ENCODE measurements around the gene BMP8A.

Gene BMP8A

DNA sequence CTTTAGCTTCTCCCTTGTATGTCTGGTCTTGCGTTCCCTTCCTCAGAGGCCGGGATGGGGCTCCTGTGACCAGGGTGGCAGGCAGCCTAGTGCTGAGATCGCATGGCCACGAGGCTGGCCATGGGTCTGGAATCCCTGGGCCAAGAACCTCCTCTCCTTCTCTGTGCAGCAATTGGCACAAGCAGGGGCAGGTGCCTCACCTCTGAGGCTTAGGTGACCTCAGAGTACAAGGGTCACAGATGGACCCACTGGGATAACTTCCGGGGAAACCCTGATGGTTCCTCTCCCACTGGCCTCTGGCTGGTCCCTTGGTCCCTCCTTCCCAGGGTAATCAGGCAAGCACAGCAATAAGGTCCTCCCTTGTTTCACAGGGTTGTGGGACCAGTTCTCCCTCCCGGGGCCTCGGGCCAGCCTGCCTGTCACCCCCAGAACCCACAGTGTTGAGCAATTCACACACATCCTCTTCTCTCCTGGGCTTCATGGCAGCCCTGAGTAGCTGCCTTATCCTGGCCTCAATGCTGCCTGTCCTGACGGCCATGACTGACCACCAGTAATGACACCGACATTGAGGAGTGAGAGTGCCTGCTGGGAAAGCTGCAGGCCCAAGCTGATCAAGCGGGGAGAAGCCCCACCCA, 38.6 kb downstream of the BMP8A start:
- no peak for DNase-seq

DNA sequence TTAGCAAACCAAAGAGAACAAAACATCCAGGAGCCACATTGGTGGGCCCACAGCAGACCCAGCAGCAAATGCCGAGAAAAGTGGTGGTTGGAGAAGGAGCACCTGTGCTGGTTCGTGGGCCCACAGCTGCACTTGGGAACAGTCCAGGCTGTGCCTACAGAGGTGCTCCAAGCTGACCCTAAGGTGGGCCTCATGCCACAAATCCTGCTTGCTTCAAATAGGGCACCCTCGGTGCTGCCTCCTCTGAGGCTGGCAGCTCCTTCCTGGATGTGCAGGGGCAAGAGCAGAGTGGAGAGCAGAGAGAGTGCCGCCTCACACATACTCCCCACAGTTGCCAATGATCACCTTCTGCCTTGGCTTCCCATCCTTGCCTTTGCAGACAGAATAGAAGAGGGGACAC, 40.1 kb downstream of the BMP8A start:
- no peak for DNase-seq

DNA sequence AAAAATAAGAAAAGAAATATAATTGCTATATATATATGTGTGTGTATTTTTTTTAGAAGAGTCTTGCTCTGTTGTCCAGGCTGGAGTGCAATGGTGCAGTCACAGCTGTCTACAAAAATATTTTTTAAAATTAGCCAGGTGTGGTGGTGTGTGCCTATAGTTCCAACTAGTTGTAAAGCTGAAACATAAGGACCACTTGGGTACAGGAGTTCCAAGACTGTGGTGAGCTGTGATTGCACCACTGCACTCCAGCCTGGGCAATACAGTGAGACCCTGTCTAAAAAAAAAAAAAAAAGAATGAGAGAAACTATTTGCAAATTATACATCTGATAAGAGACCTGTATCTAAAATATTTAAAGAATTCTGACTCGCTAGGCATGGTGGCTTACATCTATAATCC, 42.0 kb downstream of the BMP8A start:
- no peak for DNase-seq

DNA sequence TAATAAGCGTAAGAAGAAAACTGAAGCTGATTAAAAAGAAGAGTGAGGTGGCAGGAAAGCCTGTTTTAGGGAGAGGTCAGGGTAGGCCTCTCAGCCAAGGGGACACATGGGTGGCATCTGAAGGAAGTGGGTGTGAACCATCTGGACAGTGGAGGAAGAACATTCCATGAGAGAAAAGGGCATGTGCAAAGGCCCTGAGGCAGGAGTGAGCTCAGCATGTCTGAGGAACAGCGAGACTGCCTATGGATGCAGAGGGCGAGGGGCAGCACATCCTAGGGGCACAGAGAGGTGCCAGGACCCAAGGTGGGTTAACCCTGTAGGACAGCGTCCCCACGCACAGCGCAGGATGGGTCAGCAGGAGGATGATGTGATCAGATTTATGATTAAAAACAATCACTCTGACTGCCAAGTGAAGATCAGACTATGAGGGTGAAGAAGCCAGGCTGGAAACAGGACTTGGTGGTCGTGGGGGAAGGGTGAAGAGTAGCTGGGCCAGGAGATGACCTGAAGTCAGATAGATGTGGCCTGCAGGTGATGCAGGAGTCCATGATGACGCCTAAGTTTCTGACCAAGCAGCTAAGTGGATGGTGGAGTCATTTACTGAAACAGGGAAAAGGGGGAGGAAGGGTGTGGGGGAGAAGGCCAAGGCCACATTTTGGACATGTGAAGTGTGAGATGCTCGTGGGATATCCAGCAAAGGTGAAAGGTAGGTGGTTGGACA, 47.3 kb downstream of the BMP8A start:
- no peak for DNase-seq

DNA sequence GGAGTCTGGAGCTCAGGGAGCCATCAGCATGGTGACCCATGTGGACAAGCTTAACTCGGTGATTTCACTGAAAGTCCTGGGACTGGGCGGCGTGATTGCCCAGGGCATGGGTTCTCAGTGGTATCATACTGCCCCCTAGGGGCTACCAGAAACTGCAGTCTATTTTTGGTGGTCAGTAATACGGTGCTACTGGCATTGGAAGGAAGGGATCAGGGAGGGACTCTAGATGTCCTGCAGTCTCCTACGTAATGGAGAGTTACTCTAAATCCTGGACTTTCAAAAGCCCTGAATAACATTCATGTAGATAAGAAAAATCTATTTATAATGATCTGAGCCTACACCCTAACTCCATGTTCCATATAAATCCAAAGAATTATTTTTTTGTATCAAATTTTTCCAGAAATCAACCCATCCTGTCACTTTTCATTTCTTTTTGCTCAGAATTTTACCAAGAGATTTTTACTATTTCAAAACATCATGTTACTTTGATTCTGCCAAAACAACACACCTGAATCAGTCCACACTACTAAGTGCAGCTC, 47.9 kb downstream of the BMP8A start:
- peak; percentile 45 for DNase-seq

DNA sequence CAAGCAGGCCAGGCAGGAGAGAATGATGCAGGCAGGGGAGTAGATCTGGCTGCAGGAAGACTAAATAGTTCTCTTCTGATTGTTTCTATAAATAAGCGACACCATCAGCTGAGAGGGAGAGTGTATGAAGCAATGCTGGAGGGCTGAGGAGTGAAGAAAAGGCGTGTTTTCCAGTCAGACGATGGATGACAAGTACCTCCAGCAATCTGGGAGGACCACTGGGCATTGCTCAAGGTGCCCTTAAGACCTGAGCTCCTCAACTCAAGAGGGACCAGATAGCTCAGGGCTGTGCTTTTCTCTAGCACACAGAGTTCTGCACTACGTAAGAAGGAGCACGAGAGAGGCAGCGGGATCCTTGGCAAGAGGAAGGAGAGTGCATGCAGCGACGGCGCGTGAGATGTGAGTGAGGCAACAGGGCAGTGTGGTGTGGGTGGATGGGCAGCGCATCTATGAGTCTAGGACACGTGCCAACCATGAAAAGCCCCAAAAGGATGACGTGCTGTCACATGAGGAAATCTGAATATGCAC, 49.1 kb downstream of the BMP8A start:
- no peak for DNase-seq

DNA sequence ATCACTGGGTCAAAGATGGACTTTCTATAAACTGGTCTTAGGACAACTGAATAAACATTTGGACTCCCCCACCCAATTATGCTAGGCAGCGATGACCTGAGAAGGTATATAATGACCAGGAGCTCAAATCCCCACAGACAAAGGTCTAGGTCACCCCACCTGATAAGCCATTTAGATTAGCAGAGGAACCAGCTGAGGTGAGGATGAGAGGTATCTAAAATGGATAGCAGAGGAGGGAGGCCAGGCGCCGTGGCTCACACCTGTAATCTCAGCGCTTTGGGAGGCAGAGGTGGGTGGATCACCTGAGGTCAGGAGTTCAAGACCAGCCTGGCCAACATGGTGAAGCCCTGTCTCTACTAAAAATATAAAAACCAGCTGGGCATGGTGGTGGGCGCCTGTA, 51.5 kb downstream of the BMP8A start:
- DNase-seq = no peak

DNA sequence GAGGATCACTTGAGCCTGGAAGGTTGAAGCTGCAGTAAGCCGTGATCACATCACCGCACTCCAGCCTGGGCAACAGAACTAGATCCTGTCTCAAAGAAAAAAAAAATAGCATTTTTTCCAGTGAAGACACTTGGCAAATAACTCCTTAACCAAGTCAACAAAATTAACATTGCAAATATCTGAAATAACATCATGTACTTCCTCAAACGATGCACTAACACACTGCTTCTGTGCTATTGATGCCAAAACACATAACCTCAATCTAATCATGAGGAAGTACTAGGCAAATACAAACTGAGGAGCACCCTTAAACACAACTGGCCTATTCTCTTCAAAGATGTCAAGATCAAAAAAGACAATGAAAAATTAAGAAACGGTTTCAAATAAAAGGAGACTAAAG, 52.9 kb downstream of the BMP8A start:
- no peak for DNase-seq

DNA sequence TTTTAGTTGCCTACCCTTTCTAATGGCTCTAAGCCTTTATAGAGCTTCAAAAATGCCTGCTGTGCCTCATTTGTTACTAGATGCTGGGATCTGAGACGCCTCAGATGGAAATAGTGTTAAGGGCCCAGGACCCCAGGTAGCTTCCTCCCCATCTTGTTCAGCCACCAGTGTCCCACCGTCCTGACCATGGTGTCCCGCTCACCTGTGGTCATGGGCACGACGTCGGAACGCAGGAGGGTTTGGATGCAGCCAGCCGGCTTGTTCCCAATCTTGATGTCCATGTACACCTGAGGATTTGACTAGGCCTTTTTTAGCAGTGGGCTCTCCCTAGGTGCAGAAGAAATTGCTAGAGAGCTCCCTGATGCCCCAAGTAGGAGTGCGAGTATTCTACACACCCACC, 54.1 kb downstream of the BMP8A start:
- no peak for DNase-seq

DNA sequence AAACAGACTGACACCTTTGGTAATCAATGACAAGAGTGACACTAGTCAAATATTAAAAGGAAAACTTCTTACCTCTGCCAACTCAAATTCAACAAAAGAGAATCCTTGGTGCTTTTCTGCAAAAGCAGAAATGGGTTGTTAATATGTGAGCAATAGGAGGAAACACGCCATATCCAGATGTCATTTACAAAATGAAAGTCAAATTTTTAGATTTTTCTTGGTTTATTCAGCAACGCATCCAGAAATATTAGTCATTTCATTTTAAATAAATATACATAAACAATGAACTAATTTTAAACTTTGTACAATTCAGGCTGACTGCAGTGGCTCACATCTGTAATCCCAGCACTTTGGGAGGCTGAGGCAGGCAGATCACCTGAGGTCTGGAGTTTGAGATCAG, 62.8 kb downstream of the BMP8A start:
- no peak for DNase-seq

DNA sequence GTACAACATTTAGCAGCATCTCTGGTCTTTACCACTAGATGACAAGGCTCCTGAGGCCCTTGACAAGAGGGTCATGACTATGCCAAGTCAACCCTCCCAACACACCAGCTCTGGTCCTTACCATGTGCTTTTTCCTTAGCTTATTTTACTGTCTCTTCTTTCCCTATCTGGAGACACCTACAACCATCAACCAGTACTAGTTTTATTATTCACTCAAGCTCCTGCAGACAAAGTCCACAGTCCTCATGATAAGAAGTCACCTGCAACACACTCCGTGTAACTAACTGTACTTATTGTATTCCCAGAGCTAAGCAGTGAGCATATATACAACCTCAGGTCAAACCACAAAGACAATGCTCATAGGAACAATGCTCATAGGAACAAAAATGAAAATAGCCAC, 69.8 kb downstream of the BMP8A start:
- DNase-seq = no peak

DNA sequence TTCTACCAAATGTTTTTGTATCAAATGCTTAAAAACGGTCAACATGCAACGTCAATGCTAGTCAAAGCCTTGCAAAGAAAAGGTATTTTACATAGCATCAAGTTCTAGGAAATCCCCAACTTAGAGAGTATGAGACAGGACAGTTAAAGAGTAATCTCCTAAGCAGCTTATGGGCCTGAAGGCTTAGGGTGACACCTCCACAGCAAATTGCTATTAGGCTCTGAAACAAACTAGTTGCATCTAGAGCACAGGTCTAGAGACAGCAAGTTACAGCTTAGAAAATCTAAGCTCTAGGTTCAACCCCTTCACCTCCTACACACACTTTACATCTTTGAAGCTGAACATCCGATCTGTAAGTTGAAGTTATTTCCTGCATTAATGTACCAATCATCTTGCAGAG, 71.5 kb downstream of the BMP8A start:
- DNase-seq = no peak

DNA sequence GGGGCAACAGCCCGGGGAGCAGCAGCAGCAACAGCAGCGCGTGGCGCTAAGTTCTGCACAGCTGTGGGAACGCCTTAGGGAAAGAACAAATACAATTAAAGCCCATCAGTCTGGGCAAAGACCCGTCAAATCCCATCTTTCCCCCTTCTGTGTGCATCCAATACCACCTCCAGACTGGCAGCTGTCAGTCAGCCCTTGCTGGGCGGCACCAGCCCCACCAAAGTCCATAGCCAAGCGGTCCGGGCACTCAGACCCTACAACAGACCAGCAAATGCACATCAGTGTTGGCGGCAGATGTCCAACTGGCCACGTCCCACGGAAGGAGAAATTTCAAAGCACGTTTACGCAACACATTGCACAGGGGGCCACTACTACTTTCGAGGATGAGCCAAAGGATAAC, 72.2 kb downstream of the BMP8A start:
- DNase-seq = no peak

DNA sequence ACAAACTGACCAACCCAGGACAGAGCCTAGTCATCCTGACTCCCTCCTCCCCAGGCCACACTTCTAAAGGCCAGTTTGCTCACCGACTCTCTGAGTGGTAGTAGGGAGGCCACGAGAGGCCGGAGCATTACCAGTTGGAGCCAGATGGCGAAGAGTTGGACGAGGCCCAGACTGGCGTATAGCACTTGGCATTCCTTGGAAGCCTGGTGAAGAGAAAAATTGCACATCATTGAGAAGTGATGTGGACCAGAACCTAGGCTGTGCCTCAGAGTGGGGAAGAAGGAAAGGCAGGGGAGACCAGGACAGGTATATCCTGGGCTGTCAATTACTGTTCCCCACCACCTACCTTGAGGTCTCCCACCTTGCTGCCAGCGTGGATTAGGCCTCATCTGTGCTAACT, 72.9 kb downstream of the BMP8A start:
- no peak for DNase-seq

DNA sequence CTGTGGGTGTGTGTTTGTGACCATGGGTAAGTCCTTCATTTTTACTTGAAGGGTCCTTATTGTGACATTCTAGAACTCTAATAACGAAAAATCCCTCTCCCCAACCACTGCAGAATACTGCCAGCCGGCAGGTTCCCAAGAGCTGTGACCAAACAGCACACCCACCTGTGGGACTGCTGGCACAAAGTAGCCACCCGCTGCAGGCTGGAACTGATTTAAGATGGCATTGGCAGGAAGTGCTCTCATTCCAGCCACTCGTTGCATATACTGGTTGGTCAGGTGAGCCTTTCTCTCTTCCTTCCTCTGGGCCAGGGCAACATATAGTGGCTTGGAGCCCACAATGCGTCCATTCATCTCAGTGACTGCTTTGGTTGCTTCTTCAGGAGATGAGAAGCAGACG, 73.5 kb downstream of the BMP8A start:
- DNase-seq = no peak

DNA sequence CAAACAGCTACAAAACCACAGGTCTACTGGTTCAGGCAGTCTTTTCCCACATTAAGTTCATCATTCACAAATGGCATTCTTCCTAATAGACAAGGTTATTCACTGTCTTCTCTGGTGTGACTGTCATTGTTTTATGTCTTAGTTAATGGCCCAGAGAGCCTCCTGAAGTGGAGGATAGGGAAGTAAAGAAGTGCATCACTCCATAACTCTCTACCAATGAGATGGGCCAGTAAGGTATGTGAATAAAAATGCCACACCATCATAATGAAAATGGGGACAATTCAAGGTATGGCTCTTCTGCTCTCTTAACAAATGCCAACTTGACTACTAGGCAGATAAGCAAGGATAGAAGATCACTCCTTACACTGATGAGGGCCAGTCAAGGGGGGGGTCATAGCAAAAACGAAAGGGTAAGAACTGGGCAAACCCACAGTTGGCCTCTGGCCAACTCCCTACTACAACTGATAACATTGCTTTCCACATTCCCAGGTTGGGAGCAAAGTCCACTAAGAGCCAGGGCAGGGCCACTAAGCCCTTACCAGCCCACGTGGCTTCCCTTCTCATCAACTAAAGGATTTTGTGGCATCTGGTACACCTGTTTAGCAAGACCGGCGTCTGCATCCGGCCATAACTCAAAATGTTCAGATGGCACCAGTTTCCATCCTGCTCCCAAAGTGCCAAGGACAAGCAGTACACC, 75.2 kb downstream of the BMP8A start:
- DNase-seq = no peak

DNA sequence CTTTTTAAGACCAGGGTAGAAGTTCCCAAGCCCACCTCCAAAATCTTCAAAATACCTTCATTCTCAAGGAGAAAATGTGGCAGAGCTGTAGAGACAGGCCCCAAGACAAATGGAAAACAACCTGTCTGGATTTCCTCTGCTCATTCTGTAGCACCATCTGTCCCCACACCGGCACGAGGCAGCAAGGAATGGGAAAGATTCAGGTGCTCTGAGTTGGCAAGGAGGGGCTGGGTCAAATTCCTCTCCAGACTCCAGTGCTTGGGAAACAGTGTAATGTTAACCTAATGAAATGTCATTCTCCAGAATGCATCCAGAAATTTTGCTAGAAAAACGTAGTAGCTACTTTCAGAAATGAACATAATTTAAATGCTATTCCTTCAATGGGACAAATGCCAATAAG, 75.9 kb downstream of the BMP8A start:
- no peak for DNase-seq

DNA sequence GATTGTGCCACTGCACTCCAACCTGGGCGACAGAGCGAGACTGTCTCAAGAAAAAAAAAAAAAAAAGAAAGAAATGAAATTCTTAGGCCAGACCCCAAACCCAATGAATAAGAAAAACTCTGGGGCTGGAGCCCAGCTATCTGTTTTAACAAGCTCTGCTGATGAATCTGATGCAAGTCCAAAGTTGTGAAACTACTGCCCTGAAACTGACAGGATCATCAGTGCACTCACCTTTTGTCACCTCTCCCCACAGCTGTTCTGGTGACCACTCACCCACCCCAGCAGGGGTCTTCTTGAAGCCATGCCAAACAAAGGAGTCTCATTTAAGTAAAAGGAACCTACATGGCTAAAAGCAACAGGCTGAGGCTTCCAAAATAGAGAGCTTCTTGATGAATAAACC, 76.8 kb downstream of the BMP8A start:
- DNase-seq = no peak

DNA sequence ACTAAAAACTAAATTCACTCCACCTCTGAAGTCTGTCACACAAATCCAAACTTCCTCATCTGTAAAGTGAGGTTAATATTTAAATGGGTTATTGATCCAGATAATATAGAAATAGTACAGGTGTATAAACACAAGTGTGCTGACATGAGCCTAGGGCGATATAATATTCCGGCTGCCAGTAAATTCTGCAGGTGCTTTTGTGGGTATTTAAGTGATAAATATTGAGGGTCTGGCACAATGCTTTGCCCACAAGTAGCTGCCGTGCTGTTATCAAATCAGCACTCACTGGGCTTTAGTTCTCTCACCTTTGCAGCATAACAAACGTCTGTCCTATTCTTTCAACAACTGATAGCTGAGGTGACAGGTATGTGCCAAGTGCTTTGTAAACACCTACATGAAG, 77.6 kb downstream of the BMP8A start:
- DNase-seq = no peak

DNA sequence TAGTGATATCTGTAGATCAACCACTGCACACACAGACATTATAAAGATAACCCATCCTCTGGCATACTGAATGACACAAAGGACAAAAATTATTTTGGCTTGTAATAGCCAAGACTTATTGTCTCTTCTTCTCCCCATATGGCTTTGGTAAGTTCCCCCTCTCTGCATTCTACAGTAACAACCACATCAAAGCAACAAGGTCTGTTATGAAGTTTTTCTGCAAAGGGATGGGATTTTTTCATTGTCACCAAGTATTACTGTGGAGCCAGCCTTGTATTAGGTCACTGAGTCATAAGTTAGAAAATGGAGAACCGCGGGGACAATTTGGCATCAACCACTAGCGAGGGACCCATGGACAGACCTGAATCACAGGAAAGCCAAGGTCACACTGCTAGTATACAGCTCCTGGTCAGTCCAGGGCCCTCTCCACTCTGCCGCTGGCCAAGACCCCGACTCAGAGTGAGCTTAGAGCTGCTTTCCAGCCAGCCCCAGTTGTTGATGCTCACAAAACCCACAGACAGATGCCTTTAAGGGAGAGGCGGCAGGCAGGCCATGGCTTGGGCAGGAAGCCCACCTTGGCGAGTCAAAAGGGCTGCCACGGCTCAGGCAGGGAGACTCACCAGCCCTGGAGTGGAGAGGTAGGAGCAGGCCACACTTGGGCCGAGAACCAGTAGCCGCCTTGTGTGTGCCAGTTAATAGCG, 79.2 kb downstream of the BMP8A start:
- no peak for DNase-seq

DNA sequence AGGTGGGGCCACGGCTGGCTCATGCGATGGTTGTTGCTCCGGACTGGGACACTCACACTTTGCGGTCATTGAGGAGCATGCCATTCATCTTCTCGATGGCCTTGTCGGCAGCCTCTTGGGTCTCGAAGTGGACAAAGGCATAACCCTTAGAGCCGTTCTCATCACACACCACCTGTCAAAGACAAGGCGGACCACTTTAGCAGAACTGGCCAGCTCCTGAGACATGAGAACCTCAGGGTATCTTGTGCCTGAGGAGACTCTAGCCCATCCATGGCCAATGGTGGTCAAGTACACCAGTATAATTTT, 79.7 kb downstream of the BMP8A start:
- DNase-seq = no peak

DNA sequence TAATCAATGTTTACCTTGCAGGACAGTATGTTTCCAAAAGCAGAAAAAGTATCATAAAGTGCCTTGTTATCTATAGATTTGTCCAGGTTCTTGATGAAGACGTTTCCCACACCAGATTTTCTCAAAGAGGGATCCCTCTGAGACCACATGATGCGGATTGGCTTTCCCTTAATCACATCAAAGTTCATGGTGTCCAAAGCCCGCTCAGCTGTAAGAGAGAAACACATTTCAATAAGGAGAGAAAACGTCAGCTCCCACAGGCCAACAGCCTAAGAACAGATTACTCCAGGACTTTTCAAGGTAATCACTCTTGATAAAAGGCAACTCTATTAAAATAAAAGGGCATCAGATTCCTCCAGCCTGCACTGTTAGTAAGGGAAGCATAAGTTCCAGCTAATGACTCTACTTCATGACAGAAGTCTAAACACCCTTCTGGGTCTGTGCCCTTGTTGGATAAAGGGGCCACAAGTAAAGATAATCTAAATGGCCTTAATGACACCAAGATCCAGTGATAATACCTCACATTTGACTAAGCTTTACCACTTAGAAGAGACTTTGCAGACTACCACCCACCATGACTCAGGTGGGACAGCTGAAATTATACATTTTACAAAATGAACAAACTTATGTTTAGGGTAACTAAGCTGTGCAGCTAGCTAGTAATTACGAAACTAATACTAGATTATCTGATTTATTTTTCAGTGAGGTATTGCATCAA, 81.1 kb downstream of the BMP8A start:
- DNase-seq = peak; percentile 15

DNA sequence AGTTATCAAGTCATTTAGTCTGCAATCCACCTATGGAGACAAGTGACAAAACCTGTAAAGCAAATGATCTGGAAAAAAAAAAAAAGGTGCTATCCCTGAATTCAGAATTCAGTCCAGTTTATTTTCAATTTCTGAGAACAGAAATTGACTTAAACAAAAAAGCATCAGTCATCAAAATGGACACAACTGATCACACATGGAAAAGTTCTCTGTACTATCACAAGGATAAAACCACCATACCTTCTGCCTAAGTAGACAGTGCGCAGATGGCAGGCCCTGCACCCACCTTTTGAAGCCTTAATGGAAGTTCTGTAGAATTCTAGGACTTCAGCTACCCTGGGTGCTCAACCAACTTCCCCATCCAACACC, 81.6 kb downstream of the BMP8A start:
- DNase-seq = no peak

All from stimulated activated CD4-positive, alpha-beta T cell treated with anti-CD3 and anti-CD28 coated beads, Interleukin-4, amount 100 ng/mL, for 24 hours (primary cell).